ENCODE measurements around the gene MAPRE2.

MAPRE2 gene

DNA sequence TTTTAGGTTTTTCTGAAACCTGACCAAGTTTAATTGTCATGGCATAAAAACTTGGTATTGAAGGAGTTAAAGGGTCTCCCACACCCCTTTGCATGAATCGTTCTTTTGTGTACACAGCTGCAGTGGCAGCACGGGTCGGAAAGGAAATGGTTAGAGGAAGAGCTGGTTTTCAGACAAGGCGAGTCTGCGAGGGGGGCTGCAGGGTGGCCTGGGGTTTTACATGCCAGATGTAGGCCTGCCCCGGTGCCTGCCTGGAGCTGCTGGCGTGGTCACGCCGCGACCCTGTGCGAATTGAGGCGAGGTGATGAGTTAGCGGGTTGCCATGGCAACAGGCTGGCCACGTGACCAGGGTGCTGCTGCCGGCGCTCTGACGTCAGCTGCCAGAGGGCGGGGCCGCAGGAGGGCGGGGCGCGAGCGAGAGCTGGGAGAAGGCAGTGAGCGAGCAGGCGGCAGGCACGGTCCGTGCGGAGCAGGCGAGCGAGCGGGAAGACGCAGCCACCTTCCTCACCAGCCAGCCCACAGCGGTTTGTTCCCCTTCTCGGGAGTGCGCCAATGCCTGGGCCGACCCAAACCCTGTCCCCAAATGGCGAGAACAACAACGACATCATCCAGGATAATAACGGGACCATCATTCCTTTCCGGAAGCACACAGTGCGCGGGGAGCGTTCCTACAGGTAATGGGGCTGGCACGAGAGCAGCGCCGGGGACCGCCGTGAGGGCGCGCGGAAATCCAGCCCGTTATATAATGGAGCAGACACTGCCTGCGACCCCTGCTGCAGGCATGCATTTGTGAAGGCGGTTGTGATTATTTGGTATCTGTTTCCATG, at the start of gene MAPRE2:
MAPRE2 (plus strand) TSS at position 426 of the 827 bp plus-strand sequence; CDS start at position 553, 127 bp downstream.
- DNase-seq: peak; percentile 97

DNA sequence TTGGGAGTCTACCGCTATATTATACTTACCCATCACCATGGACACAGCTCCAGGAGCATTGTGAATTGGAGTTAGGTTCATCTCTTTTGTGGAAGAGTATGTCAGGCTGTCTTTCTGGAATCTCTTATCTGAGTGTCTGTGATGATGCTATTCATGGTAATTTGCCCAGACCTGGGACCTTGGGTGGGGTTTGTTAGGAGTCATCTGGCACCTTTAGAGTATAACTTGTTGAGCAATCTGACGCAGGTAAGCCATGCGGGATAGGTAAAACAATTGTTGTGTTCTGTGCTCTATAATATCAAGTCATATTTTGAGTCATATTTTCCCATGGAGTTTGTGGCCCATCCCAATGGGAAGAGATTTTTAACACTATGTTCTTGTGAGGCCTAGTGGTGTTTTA, 49.7 kb upstream of the MAPRE2 start:
- no peak for DNase-seq

DNA sequence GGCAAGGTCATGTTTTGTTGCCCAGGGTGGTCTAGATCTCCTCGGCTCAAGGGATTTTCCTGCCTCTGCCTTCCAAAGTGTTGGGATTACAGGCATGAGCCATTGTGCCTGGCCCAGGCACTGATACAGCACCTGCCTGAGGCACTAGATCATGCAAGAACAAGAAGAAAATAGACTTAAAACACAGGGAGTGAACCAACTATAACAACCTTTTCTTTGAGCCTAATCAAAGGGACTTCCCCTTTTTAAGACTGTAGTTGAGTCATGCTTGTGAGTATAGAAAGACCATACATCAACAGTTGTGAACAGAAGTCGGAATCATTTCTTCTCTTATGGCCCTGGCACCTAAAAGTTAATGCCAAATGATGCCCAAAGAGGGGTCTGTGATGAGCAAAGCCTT, 47.9 kb upstream of the MAPRE2 start:
- no peak for DNase-seq

DNA sequence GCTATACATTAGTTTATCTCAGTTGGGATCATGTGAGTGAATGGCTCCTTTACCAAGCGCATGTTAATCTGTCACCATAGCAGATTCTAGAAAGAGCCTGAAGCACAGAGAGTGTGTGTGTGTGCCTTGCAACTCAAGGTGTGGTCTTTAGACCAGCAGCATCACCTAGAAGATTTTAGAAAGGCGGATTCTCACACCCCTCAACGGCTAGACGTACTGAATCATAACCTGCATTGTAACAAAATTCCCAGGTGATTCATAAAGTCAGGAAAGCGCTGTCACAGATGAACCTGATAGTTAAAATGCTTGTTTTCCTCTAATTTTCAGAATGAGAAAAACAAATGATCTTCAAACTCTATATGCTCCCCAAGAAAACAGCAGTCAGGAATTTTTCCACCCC, 45.5 kb upstream of the MAPRE2 start:
- no peak for DNase-seq

DNA sequence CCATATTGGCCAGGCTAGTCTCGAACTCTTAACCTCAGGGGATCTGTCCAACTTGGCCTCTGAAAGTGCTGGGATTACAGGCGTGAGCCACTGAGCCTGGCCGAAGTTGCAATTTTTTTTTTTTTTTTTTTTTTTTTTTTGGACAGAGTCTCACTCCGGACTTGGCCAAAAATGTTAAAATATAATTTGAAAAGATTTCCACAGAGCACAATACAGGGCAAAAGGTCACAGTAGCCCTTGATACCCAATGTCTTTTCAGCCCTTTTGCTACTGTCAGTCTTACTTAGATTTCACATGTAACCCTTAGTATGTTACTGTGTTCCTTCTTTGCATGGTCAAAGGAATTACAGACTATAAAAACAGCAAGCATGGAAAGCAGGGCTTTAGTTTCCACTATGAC, 42.6 kb upstream of the MAPRE2 start:
- no peak for DNase-seq

DNA sequence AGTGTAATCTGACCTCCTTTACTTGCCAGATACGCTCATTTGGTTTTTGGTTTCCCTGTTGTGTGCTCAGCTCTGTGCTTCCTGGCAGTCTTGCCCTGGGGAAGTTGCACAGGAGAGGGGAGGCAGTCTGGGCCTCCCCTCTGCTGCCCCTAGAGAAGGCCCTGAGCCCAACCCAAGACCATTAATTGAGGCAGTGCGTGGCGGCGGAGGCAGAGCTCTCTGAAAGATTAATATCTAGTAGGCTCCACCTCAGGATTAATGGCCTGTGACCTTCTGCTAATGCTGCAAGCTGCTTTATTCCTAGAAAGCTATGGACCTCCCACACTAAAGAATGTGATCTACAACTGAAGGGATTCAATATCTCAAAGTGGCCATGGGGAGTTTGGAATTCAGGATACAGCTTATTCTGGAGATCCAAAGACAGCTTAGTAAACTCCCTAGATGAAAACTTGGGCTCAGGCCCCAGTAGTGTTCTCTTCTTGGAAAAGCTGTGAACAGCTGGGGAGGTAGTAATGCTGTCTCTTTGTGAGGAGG, 41.4 kb upstream of the MAPRE2 start:
- DNase-seq: no peak

DNA sequence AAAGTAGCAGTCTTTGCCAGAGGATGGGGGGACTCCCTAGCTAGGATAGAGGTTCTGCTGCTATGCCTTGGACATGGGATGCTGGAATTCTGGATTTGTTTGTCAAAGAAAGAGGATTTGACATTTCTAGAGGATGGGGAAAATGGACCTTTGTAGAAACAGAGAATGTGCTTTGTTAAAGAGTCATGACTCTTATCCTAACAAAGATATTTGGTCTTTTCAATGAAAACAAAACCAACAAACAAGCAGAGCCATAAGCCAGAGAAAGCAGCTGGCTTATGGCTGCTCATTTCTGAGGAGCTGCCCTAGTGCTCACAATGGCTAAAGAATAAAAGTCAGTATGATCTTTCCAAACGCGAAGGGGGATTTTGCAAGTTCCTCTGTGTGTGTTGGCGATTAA, 40.8 kb upstream of the MAPRE2 start:
- no peak for DNase-seq

DNA sequence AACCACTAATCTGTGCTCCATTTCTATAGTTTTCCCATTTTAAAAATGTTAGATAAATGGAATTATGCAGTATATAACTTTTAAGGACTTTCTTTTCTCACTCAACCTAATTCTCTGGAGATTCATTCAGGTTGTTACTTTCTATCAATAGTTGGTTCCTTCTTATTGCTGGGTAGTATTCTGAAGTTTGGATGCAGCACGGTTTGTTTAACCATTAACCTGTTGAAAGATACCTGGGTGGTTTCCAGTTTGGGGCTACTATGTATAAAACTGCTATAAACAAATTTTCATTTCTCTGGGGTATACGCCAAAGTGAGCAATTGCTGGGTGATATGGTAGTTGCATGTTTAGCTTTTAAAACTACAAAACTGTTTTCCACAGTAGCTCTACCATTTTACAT, 39.1 kb upstream of the MAPRE2 start:
- DNase-seq: no peak

DNA sequence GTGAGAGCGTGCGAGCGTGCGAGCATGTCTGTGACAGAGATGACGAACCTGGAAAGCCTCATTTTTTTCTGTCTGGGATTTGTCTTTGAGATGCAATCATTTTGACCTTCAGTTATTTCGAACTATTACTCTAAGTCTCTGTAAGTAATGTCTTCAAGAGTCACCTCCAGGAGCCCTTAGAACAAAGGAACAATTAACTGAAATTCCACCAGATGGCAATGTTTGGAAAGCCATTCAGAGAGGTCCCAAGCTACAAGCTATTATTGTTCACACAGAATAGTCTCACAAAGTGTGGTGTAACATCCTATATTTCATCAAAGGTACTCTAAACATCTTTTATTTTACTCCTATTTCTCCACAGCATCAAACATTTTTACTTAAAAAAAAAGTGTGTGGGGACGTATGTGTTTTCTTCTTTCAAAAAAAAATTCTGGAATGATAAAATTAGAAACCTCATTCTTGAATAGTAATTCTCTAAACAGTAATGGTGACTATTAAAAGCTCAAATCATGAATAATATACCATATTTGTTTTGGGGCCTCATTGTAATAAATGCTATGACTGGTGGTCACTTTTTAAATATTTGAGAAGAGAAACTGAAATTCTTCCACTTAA, 35.1 kb upstream of the MAPRE2 start:
- no peak for DNase-seq

DNA sequence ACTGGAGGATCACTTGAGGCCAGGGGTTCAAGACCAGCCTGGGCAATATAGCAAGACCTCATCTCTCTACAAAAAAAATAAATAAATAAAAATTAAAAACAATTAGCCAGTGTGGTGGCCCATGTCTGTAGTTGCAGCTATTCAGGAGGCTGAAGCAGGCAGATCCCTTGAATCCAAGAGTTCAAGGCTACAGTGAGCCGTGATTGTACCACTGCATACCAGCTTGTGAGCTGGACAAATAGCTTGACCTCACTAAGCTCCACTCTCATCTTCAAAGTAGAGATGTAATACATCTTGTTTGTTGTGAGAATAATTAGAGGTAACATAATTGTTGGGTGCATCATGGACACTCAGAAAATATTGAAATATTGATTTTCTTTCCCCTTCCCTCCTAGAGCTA, 31.1 kb upstream of the MAPRE2 start:
- no peak for DNase-seq

DNA sequence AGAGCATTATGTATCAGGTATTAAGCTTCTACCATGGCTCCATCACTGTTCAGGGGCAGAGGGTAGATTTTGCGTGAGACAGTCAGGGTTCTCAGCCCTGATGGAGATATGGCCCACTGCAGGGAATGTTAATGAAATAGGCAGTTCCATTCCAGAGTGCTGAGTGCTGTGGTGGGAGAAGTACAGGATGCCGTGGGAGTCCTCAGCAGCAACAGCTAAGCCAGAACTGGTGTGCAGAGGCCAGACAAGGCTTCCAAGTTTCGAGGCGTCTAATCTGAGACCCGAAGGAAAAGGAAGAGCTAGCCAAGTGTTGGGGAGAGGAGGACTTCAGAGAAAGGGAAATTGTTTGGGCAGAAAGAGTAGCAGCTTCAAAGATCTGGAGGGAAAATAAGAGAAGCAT, 30.2 kb upstream of the MAPRE2 start:
- DNase-seq: no peak

DNA sequence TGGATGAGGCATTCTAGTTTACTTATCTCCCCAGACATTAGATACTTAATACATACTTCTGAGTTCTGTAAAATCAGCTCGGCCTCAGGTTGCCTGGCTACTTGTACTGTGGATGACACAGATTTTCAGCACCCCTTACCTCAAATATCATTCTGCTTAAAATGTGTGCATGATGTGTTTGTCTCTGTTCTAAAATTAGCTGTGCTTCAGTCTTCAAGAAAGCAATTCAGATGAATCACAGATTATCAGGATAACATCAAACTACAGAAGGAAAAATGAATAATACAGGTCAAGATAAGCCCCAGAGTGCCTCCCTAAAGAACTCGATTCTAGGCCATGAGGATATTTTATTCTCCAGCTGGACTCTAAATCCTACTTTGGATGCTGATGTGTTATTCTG, 21.3 kb upstream of the MAPRE2 start:
- DNase-seq: no peak

DNA sequence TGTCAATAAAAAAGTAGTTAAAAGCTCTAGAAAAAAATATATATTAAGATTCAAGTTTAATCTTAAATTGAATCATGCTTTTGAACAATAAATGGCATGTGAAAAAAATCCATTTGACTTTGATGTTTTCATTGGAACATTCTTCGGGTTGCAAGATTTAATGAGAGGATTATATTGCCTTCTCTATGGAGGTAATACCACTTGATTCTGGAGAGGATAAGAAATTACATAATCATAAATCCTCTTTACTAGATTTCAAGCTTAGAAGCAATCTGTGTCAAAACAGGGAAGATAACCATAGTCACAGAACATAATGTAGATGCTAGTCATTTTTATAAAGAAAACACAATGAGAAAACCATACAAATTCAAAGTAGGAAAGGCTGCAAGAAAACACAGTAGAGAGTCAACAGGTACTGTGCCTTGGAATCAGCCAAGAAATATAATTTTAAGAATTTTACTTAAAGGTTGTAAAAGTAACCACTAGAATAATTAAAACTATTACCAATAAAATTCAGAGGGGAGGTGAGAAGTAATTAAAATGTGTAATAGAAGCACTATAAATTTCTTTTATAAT, 18.7 kb upstream of the MAPRE2 start:
- DNase-seq: no peak

DNA sequence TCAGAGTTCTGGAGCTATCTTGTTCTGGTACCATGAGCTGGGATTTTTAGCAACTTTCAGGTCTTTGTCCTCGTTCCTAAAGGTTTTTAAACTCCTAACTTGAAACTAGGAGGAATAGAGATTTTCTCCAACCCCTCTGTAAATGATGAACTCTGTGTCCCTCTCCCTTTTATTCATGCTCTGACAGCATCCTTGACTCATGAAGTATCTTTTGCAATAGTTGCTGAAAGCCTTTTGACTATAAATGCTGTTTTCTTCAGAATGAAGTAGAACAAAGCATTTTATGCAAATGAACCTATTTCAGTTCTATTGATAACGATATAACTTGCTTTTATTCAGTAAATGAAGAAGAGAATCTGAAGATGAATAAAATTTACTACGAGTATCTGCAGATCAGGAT, 17.0 kb upstream of the MAPRE2 start:
- DNase-seq: no peak

DNA sequence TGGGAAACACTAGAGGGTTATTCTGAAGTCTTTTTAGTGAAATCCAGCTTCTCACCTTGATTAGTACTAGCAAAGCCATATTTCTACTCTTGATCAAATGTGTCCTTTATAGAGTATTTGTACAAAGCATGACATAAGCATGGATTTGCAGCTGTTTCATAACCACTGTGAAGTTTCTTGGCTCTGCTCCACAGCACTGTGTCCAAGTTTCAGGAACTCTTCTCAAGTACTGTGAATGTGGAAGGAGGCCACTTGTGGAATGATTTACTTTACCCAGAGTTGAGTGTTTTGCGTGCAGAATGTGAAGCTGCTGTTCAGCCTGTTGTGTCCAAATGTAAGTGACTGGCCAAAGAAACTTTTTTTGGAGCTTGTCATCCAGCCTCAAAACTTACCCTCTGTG, 16.2 kb upstream of the MAPRE2 start:
- no peak for DNase-seq

DNA sequence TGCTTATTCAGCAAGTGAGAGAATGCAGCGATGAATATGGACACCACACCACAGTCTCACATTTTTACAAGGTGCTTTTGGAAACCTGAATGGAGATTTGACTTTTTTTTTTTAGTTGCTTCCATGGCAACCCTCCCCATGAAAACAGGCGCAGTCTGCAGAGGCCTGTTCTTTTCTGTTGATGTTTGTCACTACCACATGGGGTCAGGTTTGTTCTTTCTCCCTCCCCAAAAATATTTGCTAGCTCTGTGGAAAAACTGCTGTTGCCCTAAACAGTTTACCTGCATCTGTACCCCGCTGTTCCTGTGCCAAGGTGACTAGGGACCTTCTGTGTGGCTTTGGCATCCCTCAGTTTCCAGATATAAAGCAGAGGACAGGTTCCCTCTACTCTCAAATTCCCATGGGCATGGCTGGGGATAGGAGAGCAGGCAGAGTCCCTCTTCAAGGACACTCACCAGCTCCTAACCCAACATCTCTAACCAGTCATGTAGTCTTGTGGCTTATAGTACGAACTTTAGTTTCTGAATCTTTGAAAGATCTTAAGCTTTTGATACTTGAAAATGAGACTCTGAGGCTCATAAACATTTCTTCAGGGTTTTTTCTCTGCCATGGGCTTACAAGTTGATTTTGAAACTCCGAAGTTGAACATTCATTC, 14.7 kb upstream of the MAPRE2 start:
- DNase-seq: no peak

DNA sequence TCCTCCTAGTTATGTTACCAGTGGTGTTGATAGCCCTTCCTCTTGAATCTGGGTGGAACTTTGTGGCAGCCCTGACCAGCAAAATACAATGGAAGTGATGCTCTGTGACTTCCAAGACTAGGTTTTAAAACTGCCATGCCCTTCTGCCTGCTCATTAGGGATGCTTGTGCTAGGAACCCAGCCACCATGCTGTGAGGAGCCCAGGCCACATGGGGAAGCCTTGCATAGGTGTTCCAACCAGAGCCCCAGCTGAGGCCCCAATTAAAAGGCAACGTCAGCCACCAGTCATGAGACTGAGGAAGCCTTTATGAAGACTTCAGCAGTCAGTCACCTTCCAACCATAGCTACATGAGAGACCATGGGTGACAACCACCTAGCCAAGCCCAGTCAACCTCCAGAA, 14.0 kb upstream of the MAPRE2 start:
- no peak for DNase-seq

DNA sequence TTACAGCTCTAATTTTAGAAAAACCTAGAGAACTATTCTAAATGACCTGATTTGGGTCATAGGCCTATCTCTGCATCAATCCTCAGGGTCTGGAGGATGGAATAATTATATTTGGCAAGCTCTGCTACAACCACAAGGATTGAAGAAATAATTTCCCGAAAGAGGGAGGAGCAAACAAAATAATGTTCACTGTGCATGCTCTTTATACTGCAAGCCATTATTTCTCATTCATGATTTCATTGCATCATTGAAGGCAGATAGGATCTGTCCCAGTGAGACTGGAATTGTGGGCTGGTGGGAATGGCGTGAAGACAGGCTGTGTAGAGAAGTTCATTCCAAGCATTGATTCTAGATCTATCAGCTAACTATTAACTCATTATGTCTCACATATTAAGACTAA, 12.7 kb upstream of the MAPRE2 start:
- no peak for DNase-seq

DNA sequence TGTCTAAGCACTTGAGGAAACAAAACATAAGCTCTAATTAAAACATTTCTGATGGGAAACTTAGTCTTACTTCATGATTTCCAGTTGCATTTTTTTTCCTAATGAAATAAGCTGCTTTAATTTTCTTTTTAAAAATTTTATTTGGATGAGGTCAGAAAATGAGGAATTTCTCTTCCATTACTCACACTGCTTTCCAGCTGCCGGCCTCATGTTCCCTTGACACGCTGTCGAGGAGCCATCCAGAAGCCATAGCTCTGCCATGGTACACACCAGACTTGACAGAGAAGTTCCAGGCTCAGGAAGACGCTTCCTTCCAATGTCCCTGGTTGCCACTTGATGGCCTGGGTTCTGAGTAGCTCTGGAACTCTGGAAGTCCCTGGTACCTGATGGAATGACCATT, 12.1 kb upstream of the MAPRE2 start:
- no peak for DNase-seq

DNA sequence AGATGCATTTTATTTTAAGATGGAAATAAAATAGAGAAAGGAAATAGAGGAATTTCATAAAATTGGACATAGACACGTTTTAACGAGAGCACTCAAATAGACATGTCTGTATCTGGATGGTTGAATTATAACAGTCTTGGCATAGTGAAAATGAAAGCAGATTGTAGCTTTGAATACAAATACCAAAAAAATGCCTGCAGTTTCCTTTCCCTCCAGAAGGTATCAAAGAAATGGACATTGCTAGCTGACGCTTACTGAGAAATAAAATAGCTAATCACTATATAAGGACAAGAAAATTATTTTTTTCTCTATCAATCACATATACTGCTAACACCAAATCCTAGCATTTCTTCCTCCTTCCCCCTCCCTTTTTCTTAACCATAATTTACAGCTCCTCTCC, 11.4 kb upstream of the MAPRE2 start:
- DNase-seq: no peak

DNA sequence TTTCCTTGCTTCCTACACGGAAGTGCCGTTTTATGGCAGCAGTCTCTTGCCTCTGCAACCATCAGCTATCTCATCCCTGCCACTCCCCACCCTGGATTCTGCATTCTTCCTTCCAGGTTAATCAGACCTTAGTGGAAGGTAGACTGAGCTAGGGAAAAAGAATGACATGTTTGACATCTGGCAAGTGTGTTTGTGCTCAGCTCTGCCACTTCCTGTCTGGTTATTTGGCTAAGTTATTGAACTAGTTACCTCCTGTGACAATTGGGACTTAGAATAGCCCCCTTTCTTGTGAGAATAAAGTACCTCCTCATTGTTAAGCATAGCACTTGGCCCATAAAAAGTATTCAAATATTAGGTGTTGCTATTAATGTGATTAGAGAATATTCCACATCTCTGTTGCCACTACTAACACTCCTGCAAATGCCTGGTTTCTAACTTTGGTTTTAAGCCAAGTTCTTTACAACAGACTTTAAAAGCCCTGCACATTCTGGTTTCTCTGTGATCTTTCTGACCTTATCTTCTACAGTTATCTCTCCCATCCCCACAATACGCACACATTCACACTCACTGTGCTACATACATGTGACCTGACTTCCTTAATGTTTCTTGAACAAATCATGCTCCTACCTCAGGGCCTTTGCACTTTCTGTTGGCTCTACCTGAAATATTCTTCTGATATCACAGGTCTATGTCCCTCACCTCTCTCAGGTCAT, 10.8 kb upstream of the MAPRE2 start:
- no peak for DNase-seq

DNA sequence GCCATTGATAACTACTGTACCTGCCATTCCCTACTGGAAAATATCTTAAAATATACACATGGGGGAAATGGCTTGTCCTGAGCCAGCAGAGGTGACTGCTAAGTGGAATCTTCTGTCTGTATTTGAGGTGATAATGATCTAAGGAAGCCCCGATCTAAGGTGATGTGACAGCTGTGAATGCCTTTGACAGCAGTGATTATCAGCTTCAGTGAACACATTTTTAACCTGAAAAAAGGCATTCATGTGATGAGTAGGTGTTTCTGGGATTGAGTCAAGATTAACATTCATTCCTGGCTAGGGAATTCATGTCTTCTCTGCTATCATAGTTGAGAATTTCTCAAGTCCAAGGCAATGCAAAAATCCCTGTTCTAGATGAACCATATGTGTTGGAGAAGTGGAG, 9.1 kb upstream of the MAPRE2 start:
- no peak for DNase-seq

DNA sequence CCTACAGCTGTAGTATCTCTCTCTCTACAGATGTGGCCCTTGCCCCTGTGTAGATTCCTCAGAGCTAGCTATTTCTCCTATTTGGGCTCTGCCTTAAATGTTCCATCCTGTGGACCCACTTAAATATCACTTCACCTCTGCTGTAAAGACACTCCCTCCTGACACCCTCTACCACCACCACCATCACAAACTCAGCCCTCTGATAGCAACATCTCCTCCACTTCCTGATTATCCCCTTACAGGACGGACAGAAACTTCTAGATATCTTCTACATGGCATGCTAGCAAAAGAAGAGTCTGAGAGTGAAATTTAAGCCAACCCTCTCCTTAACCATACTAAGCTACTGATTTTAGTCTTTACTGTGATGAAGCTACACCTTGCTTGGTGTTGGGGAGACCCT, 3.2 kb upstream of the MAPRE2 start:
- DNase-seq: no peak

All from NCI-H1048 (cell line).